Neuronal stem cell (in vitro differentiated cells): ENCODE measurements around the gene ANO7.

Source experiments
- DNase-seq: peaks from one replicate; pipeline ENCODE4 v3.0.0-alpha.2; 2013; ENCODE audit warnings: low spot score
- H2AFZ ChIP-seq: one replicate; pipeline ENCODE4 v1.6.1; 2013; ENCODE audit warnings: mild to moderate bottlenecking, low read length, inconsistent platforms
- H2AK5ac ChIP-seq: 2 replicates; pipeline ENCODE4 v1.6.1; 2013; ENCODE audit warnings: low read depth, mild to moderate bottlenecking, inconsistent platforms, low read length, moderate library complexity, mixed read lengths
- H2BK120ac ChIP-seq: 2 replicates; pipeline ENCODE4 v1.6.1; 2013; ENCODE audit warnings: low read depth, mild to moderate bottlenecking, inconsistent platforms, low read length, moderate library complexity, mixed read lengths
- H2BK12ac ChIP-seq: one replicate; pipeline ENCODE4 v1.6.1; 2013; ENCODE audit warnings: low read length, inconsistent platforms
- H2BK15ac ChIP-seq: 2 replicates; pipeline ENCODE4 v1.6.1; 2013; ENCODE audit warnings: mild to moderate bottlenecking, low read length, inconsistent platforms, mixed read lengths
- H2BK5ac ChIP-seq: one replicate; pipeline ENCODE4 v1.6.1; 2013; ENCODE audit warnings: inconsistent platforms, mild to moderate bottlenecking, low read length, moderate library complexity
- H3K14ac ChIP-seq: one replicate; pipeline ENCODE4 v1.6.1; 2013; ENCODE audit warnings: low read length, inconsistent platforms
- H3K18ac ChIP-seq: 2 replicates; pipeline ENCODE4 v1.6.1; 2013; ENCODE audit warnings: low read length, inconsistent platforms
- H3K23ac ChIP-seq: 2 replicates; pipeline ENCODE4 v1.6.1; 2013; ENCODE audit warnings: low read depth, mild to moderate bottlenecking, mixed read lengths, low read length, inconsistent platforms; ENCODE audit not compliant: poor library complexity
- H3K27ac ChIP-seq: replicated peaks from 3 replicates; pipeline ENCODE4 v1.5.1; 2013; ENCODE audit warnings: low read length, inconsistent platforms
- H3K27me3 ChIP-seq, 3 experiments: 2 replicates each; pipeline ENCODE4 v1.6.1; 2013; ENCODE audit warnings: low read length in 3 of 3, mild to moderate bottlenecking in 2 of 3, inconsistent platforms in 1 of 3, low read depth in 1 of 3, mixed read lengths in 1 of 3, moderate library complexity in 1 of 3; ENCODE audit not compliant: control insufficient read depth in 3 of 3, insufficient read depth in 3 of 3
- H3K36me3 ChIP-seq, 2 donors: replicated peaks in 1 of 2; 2 replicates each; pipeline ENCODE4 v1.6.1; 2013; ENCODE audit warnings: low read length in 2 of 2; ENCODE audit not compliant: control insufficient read depth in 2 of 2, insufficient read depth in 2 of 2
- H3K4ac ChIP-seq: 2 replicates; pipeline ENCODE4 v1.6.1; 2013; ENCODE audit warnings: inconsistent platforms, mild to moderate bottlenecking, low read length, moderate library complexity
- H3K4me1 ChIP-seq, 2 donors: 1 replicate in 1 of 2; 2 replicates in 1 of 2; pipeline ENCODE4 v1.6.1; 2013; ENCODE audit warnings: low read length in 2 of 2, low read depth in 1 of 2; ENCODE audit not compliant: control insufficient read depth in 2 of 2, insufficient read depth in 1 of 2
- H3K4me2 ChIP-seq: one replicate; pipeline ENCODE4 v1.6.1; 2013; ENCODE audit warnings: mild to moderate bottlenecking, low read length, inconsistent platforms; ENCODE audit not compliant: insufficient read depth, poor library complexity, severe bottlenecking
- H3K4me3 ChIP-seq, 2 donors: 2 replicates each; pipeline ENCODE4 v1.5.1; 2013; ENCODE audit warnings: low read length in 2 of 2, mild to moderate bottlenecking in 2 of 2, inconsistent platforms in 1 of 2, moderate library complexity in 1 of 2
- H3K79me1 ChIP-seq: one replicate; pipeline ENCODE4 v1.6.1; 2013; ENCODE audit warnings: low read depth, mild to moderate bottlenecking, inconsistent platforms, low read length, moderate library complexity
- H3K9ac ChIP-seq: one replicate; pipeline ENCODE4 v1.6.1; 2013; ENCODE audit warnings: mild to moderate bottlenecking, low read depth, low read length, inconsistent platforms; ENCODE audit not compliant: poor library complexity
- H3K9me3 ChIP-seq, 2 donors: replicated peaks in 1 of 2; 2 replicates each; pipeline versions ENCODE3 to v1.6.1; 2013; ENCODE audit warnings: low read length in 2 of 2, mild to moderate bottlenecking in 2 of 2, inconsistent platforms in 1 of 2, low read depth in 1 of 2, mixed read lengths in 1 of 2, moderate library complexity in 1 of 2; ENCODE audit not compliant: control insufficient read depth in 2 of 2, insufficient read depth in 1 of 2
- H4K8ac ChIP-seq: one replicate; pipeline ENCODE4 v1.6.1; 2013; ENCODE audit warnings: low read depth, mild to moderate bottlenecking, inconsistent platforms, low read length, moderate library complexity
- H4K91ac ChIP-seq: one replicate; pipeline ENCODE4 v1.6.1; 2013; ENCODE audit warnings: low read length, low read depth, mild to moderate bottlenecking, inconsistent platforms; ENCODE audit not compliant: poor library complexity
- WGBS, 2 donors: extraction: QIAGEN DNeasy Blood & Tissue Kit; methylation state at CpG; one replicate each; pipeline ENCODE4 v1.1.7; 2013; ENCODE audit warnings: missing lambda C conversion rate in 2 of 2, mixed read lengths in 1 of 2; ENCODE audit not compliant: insufficient read length in 2 of 2, insufficient replicate concordance in 1 of 2; ENCODE audit errors: extremely low coverage in 2 of 2; 5-methylcytosine and 5-hydroxymethylcytosine counted together

ANO7 gene

GRCh38 chr2:241230435-241230834 lies 42.0 kb downstream of the ANO7 start:
- Histone ChIP-seq H3K4ac (no peak overlapping the region), H2AK5ac (no peak overlapping the region), H3K4me1 (no peaks in the 10 kb centered on the region), H3K23ac (no peak overlapping the region), H3K4me3 (no peak overlapping the region), H2BK120ac (no peak overlapping the region), H3K14ac (no peak overlapping the region), H3K27ac (no peak overlapping the region), H4K91ac (no peak overlapping the region), H2BK5ac (no peak overlapping the region), H3K27me3 (no peaks in the 10 kb centered on the region), H3K4me2 (no peak overlapping the region), H3K9ac (no peak overlapping the region), H3K79me1 (peaks cover 7% of the 10 kb centered on the region), H2BK15ac (no peak overlapping the region), H4K8ac (no peak overlapping the region), H2BK12ac (no peak overlapping the region), H3K36me3 (peaks cover 73 to 97% of the 10 kb centered on the region in 2 donors), H3K9me3 (peaks cover 0 to 2% of the 10 kb centered on the region in 2 donors), H3K18ac (no peak overlapping the region), H2AFZ (no peak overlapping the region)
- DNase-seq, result no peak
- no CpG with 5 or more reads among the region's 19 CpGs for WGBS, 2 donors

- Histone ChIP-seq H2BK5ac (no peak overlapping the region), H2BK12ac (no peak overlapping the region), H3K36me3 (peaks cover 79 to 100% of the 10 kb centered on the region in 2 donors), H2AFZ (no peak overlapping the region), H3K79me1 (peaks cover 9% of the 10 kb centered on the region), H4K91ac (no peak overlapping the region), H3K4me3 (no peak overlapping the region), H3K23ac (no peak overlapping the region), H3K14ac (no peak overlapping the region), H2BK120ac (no peak overlapping the region), H3K4me2 (no peak overlapping the region), H3K27ac (no peak overlapping the region), H3K27me3 (no peaks in the 10 kb centered on the region), H2AK5ac (no peak overlapping the region), H2BK15ac (no peak overlapping the region), H4K8ac (no peak overlapping the region), H3K18ac (no peak overlapping the region), H3K4ac (no peak overlapping the region), H3K4me1 (no peaks in the 10 kb centered on the region), H3K9me3 (no peaks in the 10 kb centered on the region), H3K9ac (no peak overlapping the region)
- no CpG with 5 or more reads among the region's 13 CpGs for WGBS, 2 donors
- DNase-seq, result no peak
Observed at GRCh38 chr2:241232736-241233575, 44.5 kb downstream of the ANO7 start.

- Histone ChIP-seq H4K91ac (no peak overlapping the region), H2AFZ (no peak overlapping the region), H3K36me3 (peaks cover 78 to 100% of the 10 kb centered on the region in 2 donors), H3K14ac (no peak overlapping the region), H2BK120ac (no peak overlapping the region), H3K4ac (no peak overlapping the region), H2BK12ac (no peak overlapping the region), H4K8ac (no peak overlapping the region), H3K27ac (no peak overlapping the region), H3K79me1 (peaks cover 6% of the 10 kb centered on the region), H3K4me3 (no peak overlapping the region), H2AK5ac (no peak overlapping the region), H3K27me3 (no peaks in the 10 kb centered on the region), H3K4me1 (no peaks in the 10 kb centered on the region), H3K9me3 (no peaks in the 10 kb centered on the region), H3K18ac (no peak overlapping the region), H2BK15ac (no peak overlapping the region), H3K23ac (no peak overlapping the region), H3K4me2 (no peak overlapping the region), H2BK5ac (no peak overlapping the region), H3K9ac (no peak overlapping the region)
- no CpG with 5 or more reads among the region's 21 CpGs for WGBS, 2 donors
- DNase-seq, result no peak
Observed at GRCh38 chr2:241234066-241234790, 45.8 kb downstream of the ANO7 start.
